SK-N-SH (cell line): ENCODE data around the gene LTBR. TPM values are rescaled to one million over a fixed set of nuclear protein-coding genes. Genes with fewer than 3 reads are reported as not detected.

ENCODE experiments used
- CTCF ChIA-PET: fragments of 300-600, 350-600 bp; formaldehyde crosslinking; extraction: SDS; loops from one replicate; lab custom pipeline; 2021; lab: Yijun Ruan, JAX
- POLR2A ChIA-PET: fragments of 350-600 bp; sonication (Branson Sonifier 250); formaldehyde crosslinking; extraction: SDS; loops from one replicate; lab custom pipeline; 2020; ENCODE audit warnings: antibody characterized with exemption, inconsistent platforms; lab: Yijun Ruan, JAX
- DNase-seq: peaks from one replicate; pipeline ENCODE4 v3.0.0; 2012
- H2AFZ ChIP-seq: fragments of 200-600 bp; sonication (generic); 2 replicates; pipeline ENCODE4 v1.8.1; 2016; ENCODE audit warnings: antibody characterized with exemption, mild to moderate bottlenecking, low read depth
- H3F3A ChIP-seq: fragments of 200-600 bp; sonication (generic); replicated peaks from 2 replicates; pipeline ENCODE3; 2016; ENCODE audit warnings: antibody characterized with exemption, mild to moderate bottlenecking; ENCODE audit not compliant: insufficient read depth
- H3K27ac ChIP-seq, 2 experiments: fragments of 200-500 bp in 1 of 2; fragments of 200-600 bp in 1 of 2; sonication (Bioruptor generic) in 1 of 2; sonication (generic), shearing (Covaris generic) in 1 of 2; 2 replicates each; pipeline versions ENCODE4 v1.5.1 to v1.6.1; 2014 to 2016; ENCODE audit warnings: low read depth in 2 of 2, inconsistent platforms in 1 of 2, low read length in 1 of 2, mild to moderate bottlenecking in 1 of 2, mixed read lengths in 1 of 2
- H3K27me3 ChIP-seq: fragments of 200-600 bp; sonication (generic), shearing (Covaris generic); 2 replicates; pipeline ENCODE4 v1.6.1; 2016; ENCODE audit warnings: mixed run types; ENCODE audit not compliant: insufficient read depth
- H3K36me3 ChIP-seq, 2 experiments: fragments of 200-500 bp in 1 of 2; fragments of 200-600 bp in 1 of 2; sonication (Bioruptor generic) in 1 of 2; sonication (generic) in 1 of 2; replicated peaks in 1 of 2; 2 replicates each; pipeline versions ENCODE3 to v1.5.1; 2014 to 2016; ENCODE audit warnings: low read length in 1 of 2, mild to moderate bottlenecking in 1 of 2; ENCODE audit not compliant: insufficient read depth in 2 of 2, control insufficient read depth in 1 of 2
- H3K4me1 ChIP-seq, 2 experiments: fragments of 200-500 bp in 1 of 2; fragments of 200-600 bp in 1 of 2; sonication (Bioruptor generic) in 1 of 2; sonication (generic), shearing (Covaris generic) in 1 of 2; 2 replicates each; pipeline versions ENCODE4 v1.5.1 to v1.6.1; 2014 to 2016; ENCODE audit warnings: low read depth in 1 of 2, low read length in 1 of 2, mixed run types in 1 of 2; ENCODE audit not compliant: insufficient read depth in 2 of 2, control insufficient read depth in 1 of 2
- H3K4me2 ChIP-seq: fragments of 200-600 bp; sonication (generic), shearing (Covaris generic); 2 replicates; pipeline ENCODE4 v1.6.1; 2017; ENCODE audit warnings: mixed run types
- H3K4me3 ChIP-seq, 2 experiments: fragments of 200-500 bp in 1 of 2; fragments of 200-600 bp in 1 of 2; sonication (Bioruptor generic) in 1 of 2; sonication (generic), shearing (Covaris generic) in 1 of 2; 2 replicates each; pipeline versions ENCODE4 v1.5.1 to v1.8.1; 2014 to 2016; ENCODE audit warnings: low read depth in 2 of 2, inconsistent platforms in 1 of 2, low read length in 1 of 2, mild to moderate bottlenecking in 1 of 2, mixed read lengths in 1 of 2, moderate library complexity in 1 of 2
- H3K79me2 ChIP-seq: fragments of 200-600 bp; sonication (generic); 2 replicates; pipeline ENCODE4 v1.8.1; 2017; ENCODE audit warnings: mild to moderate bottlenecking; ENCODE audit not compliant: insufficient read depth
- H3K9ac ChIP-seq: fragments of 200-600 bp; sonication (generic); 2 replicates; pipeline ENCODE4 v1.6.1; 2017; ENCODE audit warnings: mixed run types
- H3K9me2 ChIP-seq: fragments of 200-600 bp; sonication (generic); 2 replicates; pipeline ENCODE4 v1.6.1; 2017; ENCODE audit warnings: mixed run types
- H3K9me3 ChIP-seq: fragments of 200-600 bp; sonication (generic); 2 replicates; pipeline ENCODE4 v1.6.1; 2017; ENCODE audit warnings: mixed run types, mild to moderate bottlenecking, moderate library complexity
- H4K20me1 ChIP-seq: fragments of 200-600 bp; sonication (generic); 2 replicates; pipeline ENCODE4 v1.6.1; 2017; ENCODE audit warnings: mild to moderate bottlenecking, mixed run types; ENCODE audit not compliant: insufficient read depth
- CTCF ChIP-seq: fragments of 200-600 bp; sonication (generic); IDR thresholded peaks from 2 replicates; pipeline ENCODE4 v1.6.1; 2017; ENCODE audit warnings: antibody characterized with exemption, mild to moderate bottlenecking, moderate library complexity
- FOXM1 ChIP-seq: IDR thresholded peaks from 2 replicates; pipeline ENCODE4 v1.4.0; 2012; ENCODE audit warnings: low read depth, mild to moderate bottlenecking
- RAD21 ChIP-seq: IDR thresholded peaks from 2 replicates; pipeline ENCODE4 v1.6.1; 2012; ENCODE audit warnings: mild to moderate bottlenecking, low read length
- RFX5 ChIP-seq: IDR thresholded peaks from 2 replicates; pipeline ENCODE4 v1.6.1; 2012; ENCODE audit warnings: mild to moderate bottlenecking, improper control_type of control experiment, low read length
- SMC3 ChIP-seq: IDR thresholded peaks from 2 replicates; pipeline ENCODE4 v1.6.1; 2012; ENCODE audit warnings: low read depth, low read length, improper control_type of control experiment
- TCF12 ChIP-seq: IDR thresholded peaks from 2 replicates; pipeline ENCODE4 v1.4.0; 2012
- WGBS: methylation state at CpG from one replicate; pipeline ENCODE4 v1.1.6; 2017; ENCODE audit warnings: low lambda C conversion rate; 5-methylcytosine and 5-hydroxymethylcytosine counted together
- polyA plus RNA-seq, 3 experiments: library from polyadenylated mRNA; depleted of rRNA; stranded (reverse); fragments of >200 nt; gene quantifications; 2 replicates each; pipeline ENCODE4 v1.2.3, GENCODE V29; 2012
- TF ChIP-seq, protein P1 (sequence below): IDR thresholded peaks from 2 replicates; pipeline ENCODE4 v1.4.0; 2012; ENCODE audit warnings: low read depth, borderline replicate concordance

Gene LTBR
- polyA plus RNA-seq, 1 of the 3 experiments (the other 2 are of a cell fraction) = 0.12 TPM

GRCh38 chr12:6364044-6364374 lies 20.0 kb upstream of the LTBR start (continued):
- TF ChIP-seq, protein P1, sequence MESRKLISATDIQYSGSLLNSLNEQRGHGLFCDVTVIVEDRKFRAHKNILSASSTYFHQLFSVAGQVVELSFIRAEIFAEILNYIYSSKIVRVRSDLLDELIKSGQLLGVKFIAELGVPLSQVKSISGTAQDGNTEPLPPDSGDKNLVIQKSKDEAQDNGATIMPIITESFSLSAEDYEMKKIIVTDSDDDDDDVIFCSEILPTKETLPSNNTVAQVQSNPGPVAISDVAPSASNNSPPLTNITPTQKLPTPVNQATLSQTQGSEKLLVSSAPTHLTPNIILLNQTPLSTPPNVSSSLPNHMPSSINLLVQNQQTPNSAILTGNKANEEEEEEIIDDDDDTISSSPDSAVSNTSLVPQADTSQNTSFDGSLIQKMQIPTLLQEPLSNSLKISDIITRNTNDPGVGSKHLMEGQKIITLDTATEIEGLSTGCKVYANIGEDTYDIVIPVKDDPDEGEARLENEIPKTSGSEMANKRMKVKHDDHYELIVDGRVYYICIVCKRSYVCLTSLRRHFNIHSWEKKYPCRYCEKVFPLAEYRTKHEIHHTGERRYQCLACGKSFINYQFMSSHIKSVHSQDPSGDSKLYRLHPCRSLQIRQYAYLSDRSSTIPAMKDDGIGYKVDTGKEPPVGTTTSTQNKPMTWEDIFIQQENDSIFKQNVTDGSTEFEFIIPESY = no peak
- no peak for TF ChIP-seq RFX5
- TF ChIP-seq FOXM1 = no peak

- Histone ChIP-seq H4K20me1 (no peaks in the 10 kb centered on the region), H3K27me3 (no peaks in the 10 kb centered on the region), H3K4me3 (no peak overlapping the region), H3K36me3 (no peaks in the 10 kb centered on the region), H2AFZ (no peak overlapping the region), H3K79me2 (no peaks in the 10 kb centered on the region), H3K9me3 (no peaks in the 10 kb centered on the region), H3K4me1 (peaks cover 3 to 18% of the 10 kb centered on the region in 2 experiments; a peak in 3 of 4 replicates), H3F3A (peaks cover 22% of the 10 kb centered on the region), H3K27ac (no peak overlapping the region), H3K9ac (no peak overlapping the region), H3K4me2 (no peak overlapping the region), H3K9me2 (no peaks in the 10 kb centered on the region)
- WGBS = 66% methylated on average over 11 of the region's 11 CpGs
- TF ChIP-seq CTCF = peak; percentile 40
- peak; percentile 33 for TF ChIP-seq RAD21
- TF ChIP-seq SMC3 = 0 out of 2 replicates have a peak, but pooled peaks have one; percentile 7
- no peak for TF ChIP-seq TCF12
- POLR2A ChIA-PET = no interaction called here
- DNase-seq = peak; percentile 55
- CTCF ChIA-PET = interaction anchor here (1.1 to 2.4 kb wide), 2 partner anchors 17 to 28 kb away, joined by 3 to 6 read pairs; no protein-coding TSS in a partner anchor
These were observed 16.6 kb upstream of the LTBR start for GRCh38 chr12:6367065-6367968.
